Osteoblast (primary cell): ENCODE results near the gene GALNT9. TPM values are rescaled to one million over a fixed set of nuclear protein-coding genes. Genes with fewer than 3 reads are reported as not detected.

ENCODE experiments used
- DNase-seq: peaks from one replicate; pipeline ENCODE4 v3.0.0; 2011; ENCODE audit warnings: low spot score, mixed read lengths; ENCODE audit not compliant: insufficient read length; ENCODE audit errors: missing footprints
- H2AFZ ChIP-seq: 2 replicates; pipeline ENCODE4 v1.6.0; 2011; ENCODE audit warnings: mild to moderate bottlenecking, low read length
- H3K27ac ChIP-seq: 2 replicates; pipeline ENCODE4 v1.5.1; 2011; ENCODE audit warnings: mild to moderate bottlenecking, low read depth, low read length, moderate library complexity
- H3K27me3 ChIP-seq: 2 replicates; pipeline ENCODE4 v1.6.0; 2012; ENCODE audit warnings: mild to moderate bottlenecking, control low read depth, inconsistent platforms, low read length, moderate library complexity; ENCODE audit not compliant: insufficient read depth
- H3K36me3 ChIP-seq: 2 replicates; pipeline ENCODE4 v1.5.1; 2011; ENCODE audit warnings: mild to moderate bottlenecking, low read length, control low read depth, moderate library complexity; ENCODE audit not compliant: insufficient read depth
- H3K4me1 ChIP-seq: 2 replicates; pipeline ENCODE4 v1.5.1; 2011; ENCODE audit warnings: mild to moderate bottlenecking, low read length, control low read depth, moderate library complexity; ENCODE audit not compliant: insufficient read depth
- H3K4me2 ChIP-seq: 2 replicates; pipeline ENCODE4 v1.6.0; 2011; ENCODE audit warnings: mild to moderate bottlenecking, low read length; ENCODE audit not compliant: insufficient read depth
- H3K4me3 ChIP-seq: fragments of 200-600 bp; sonication (generic); 3 replicates; pipeline ENCODE4 v1.5.1; 2012; ENCODE audit warnings: mild to moderate bottlenecking, low read length, inconsistent platforms; ENCODE audit not compliant: insufficient read depth
- H3K79me2 ChIP-seq: 2 replicates; pipeline ENCODE4 v1.6.0; 2012; ENCODE audit warnings: mild to moderate bottlenecking, low read length, control low read depth, inconsistent platforms; ENCODE audit not compliant: insufficient read depth
- H3K9me3 ChIP-seq: 2 replicates; pipeline ENCODE4 v1.5.1; 2011; ENCODE audit warnings: low read depth, low read length, control low read depth
- H4K20me1 ChIP-seq: 2 replicates; pipeline ENCODE4 v1.6.0; 2012; ENCODE audit warnings: mild to moderate bottlenecking, low read length, control low read depth; ENCODE audit not compliant: insufficient read depth
- total RNA-seq: library from RNA; depleted of rRNA; stranded (reverse); fragments of >200 nt; gene quantifications from 2 replicates; pipeline ENCODE4 v1.2.3, GENCODE V29; 2012
- TF ChIP-seq, protein P1 (sequence below): IDR thresholded peaks from 2 replicates; pipeline ENCODE4 v1.5.1; 2011; ENCODE audit warnings: mild to moderate bottlenecking, low read depth, low read length, moderate library complexity; ENCODE audit errors: extremely low read depth

The GALNT9 gene
- total RNA-seq, 1 donor: 0.36 TPM

DNA sequence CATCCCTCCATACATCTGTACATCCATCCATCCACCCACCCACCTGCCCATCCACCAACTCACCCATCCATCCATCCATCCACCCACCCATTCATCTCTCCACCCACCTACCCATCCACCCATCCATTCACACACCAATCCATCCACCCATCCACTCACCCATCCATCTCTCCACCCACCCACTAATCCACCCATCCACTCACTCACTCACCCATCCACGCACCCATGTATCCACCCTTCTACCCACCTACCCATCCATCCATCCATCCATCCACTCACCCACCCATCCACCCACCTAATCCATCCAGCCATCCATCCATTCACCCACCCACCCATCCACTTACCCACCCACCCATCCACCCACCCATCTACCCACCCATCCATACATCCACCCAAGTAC lies 16.2 kb downstream of the GALNT9 start:
- DNase-seq: no peak
- no peak overlapping the region for H3K27ac ChIP-seq
- no peaks in the 10 kb centered on the region for H3K79me2 ChIP-seq
- no peaks in the 10 kb centered on the region for H3K36me3 ChIP-seq
- H3K4me2 ChIP-seq: no peak overlapping the region
- H3K27me3 ChIP-seq: no peaks in the 10 kb centered on the region
- H3K4me3 ChIP-seq: no peak overlapping the region
- H4K20me1 ChIP-seq: no peaks in the 10 kb centered on the region
- no peaks in the 10 kb centered on the region for H3K4me1 ChIP-seq
- no peak overlapping the region for H2AFZ ChIP-seq
- TF ChIP-seq, protein P1, sequence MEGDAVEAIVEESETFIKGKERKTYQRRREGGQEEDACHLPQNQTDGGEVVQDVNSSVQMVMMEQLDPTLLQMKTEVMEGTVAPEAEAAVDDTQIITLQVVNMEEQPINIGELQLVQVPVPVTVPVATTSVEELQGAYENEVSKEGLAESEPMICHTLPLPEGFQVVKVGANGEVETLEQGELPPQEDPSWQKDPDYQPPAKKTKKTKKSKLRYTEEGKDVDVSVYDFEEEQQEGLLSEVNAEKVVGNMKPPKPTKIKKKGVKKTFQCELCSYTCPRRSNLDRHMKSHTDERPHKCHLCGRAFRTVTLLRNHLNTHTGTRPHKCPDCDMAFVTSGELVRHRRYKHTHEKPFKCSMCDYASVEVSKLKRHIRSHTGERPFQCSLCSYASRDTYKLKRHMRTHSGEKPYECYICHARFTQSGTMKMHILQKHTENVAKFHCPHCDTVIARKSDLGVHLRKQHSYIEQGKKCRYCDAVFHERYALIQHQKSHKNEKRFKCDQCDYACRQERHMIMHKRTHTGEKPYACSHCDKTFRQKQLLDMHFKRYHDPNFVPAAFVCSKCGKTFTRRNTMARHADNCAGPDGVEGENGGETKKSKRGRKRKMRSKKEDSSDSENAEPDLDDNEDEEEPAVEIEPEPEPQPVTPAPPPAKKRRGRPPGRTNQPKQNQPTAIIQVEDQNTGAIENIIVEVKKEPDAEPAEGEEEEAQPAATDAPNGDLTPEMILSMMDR: no peak
- H3K9me3 ChIP-seq: peaks cover 3% of the 10 kb centered on the region

DNA sequence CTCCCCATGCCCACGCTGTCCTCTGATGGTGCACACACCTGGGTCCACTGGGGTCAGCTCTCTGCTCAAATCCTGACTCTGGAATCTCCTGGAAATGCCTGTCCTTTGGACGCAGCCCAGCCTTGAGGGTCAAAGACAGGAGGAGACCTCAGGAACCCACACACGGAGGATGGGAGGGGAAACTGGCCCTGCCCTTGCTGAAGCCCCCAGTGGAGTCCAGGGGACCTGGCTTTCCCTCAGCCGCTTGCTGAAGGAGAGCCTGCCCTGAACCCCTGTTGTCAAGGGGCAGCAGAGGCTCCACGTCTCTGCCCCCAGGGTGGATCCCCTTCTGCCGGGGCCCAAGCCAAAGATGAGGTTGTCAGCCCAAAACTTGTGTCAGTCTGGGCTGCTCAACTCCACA lies 16.9 kb downstream of the GALNT9 start:
- no peak overlapping the region for H3K4me2 ChIP-seq
- H3K27me3 ChIP-seq: no peaks in the 10 kb centered on the region
- H3K27ac ChIP-seq: no peak overlapping the region
- no peaks in the 10 kb centered on the region for H3K36me3 ChIP-seq
- H2AFZ ChIP-seq: no peak overlapping the region
- peaks cover 3% of the 10 kb centered on the region for H3K9me3 ChIP-seq
- H3K79me2 ChIP-seq: no peaks in the 10 kb centered on the region
- DNase-seq: no peak
- no peaks in the 10 kb centered on the region for H3K4me1 ChIP-seq
- no peaks in the 10 kb centered on the region for H4K20me1 ChIP-seq
- H3K4me3 ChIP-seq: no peak overlapping the region
- TF ChIP-seq, protein P1: no peak

DNA sequence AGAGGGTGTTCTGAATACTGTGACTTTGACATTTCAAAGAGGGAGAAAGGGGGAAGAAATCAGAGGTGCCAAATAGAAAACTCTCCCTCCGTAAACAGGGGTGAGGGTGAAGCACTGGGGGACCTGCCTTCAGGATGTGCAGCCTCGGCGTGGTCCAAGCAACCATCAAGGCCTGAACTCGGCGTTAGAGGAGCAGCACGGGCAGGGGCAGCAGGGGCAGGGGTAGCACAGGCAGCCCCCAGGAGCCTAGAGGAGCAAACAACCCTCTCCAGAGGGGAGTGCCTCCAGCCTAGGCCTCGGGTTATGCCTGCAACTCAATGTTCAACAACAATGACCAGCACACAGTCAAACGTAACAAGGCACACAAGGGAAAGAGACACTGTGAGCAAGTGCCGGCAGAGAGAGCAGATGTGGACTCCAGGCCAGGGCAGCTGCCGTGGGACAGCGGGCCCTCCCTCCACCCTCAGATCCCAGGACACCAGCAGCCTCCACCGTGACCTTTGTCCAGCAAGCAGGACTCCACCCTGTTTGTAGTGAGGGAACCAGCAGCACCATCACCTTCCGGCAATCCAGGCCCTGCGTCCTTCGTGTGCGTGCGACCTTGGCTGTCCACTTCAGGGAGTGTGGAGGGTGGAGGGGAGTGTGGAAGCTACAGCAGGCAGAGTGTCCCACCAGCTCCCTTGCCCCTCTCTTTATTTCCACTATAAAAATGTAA lies 18.0 kb downstream of the GALNT9 start:
- Histone ChIP-seq H3K79me2 (no peaks in the 10 kb centered on the region), H3K36me3 (no peaks in the 10 kb centered on the region), H3K27me3 (no peaks in the 10 kb centered on the region), H4K20me1 (no peaks in the 10 kb centered on the region), H3K4me3 (no peak overlapping the region), H2AFZ (no peak overlapping the region), H3K4me2 (no peak overlapping the region), H3K4me1 (no peaks in the 10 kb centered on the region), H3K27ac (no peak overlapping the region), H3K9me3 (peaks cover 3% of the 10 kb centered on the region)
- TF ChIP-seq, protein P1: no peak
- no peak for DNase-seq

DNA sequence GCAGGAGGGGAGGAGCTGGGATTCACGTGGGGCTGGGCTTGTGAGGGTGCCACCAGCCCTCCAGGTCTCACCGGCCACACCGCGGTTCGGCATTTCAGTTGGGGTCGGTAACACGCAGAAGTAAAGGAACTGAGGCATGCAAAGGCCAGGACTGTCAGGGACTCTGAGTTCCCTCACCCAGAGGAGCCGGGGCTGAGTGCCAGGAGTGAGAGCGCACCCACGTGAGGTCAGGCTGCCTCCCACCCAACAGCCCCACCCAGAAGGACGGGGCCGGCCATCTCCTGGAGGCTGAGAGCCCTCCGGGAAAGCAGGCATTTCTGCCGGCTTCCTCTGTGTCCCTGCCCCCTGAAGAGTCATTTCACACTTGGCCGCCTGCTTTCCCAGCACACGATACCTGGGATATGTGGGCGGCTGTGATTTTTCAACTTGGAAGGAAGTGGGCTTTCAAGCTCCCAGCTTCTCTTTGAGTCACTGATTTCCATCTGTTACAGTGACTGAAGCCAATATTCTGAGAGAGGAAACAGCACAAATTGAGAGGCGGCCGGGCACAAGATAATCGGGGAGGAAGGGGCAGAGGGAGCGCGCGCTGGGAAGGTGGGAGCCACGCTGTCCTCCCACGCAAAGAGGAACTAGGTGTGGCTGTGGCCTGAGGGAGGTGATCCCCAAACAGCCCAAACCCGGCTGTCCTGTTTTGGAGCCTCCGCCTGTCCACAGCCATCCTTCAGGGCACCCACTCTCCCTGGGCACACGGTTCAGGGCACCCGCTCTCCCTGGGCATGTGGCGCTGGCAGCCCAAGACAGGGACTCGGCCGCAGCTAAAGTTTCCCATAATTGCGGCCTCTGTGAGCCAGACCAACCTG lies 19.0 kb downstream of the GALNT9 start:
- Histone ChIP-seq H3K4me2 (no peak overlapping the region), H3K4me3 (no peak overlapping the region), H3K79me2 (no peaks in the 10 kb centered on the region), H4K20me1 (no peaks in the 10 kb centered on the region), H3K36me3 (no peaks in the 10 kb centered on the region), H3K27ac (no peak overlapping the region), H3K9me3 (peaks cover 3% of the 10 kb centered on the region), H3K27me3 (no peaks in the 10 kb centered on the region), H2AFZ (no peak overlapping the region), H3K4me1 (no peaks in the 10 kb centered on the region)
- TF ChIP-seq, protein P1: no peak
- DNase-seq: no peak
